Karpas-422 (cell line): ENCODE data around the gene LRRC2. TPM values are rescaled to one million over a fixed set of nuclear protein-coding genes. Genes with fewer than 3 reads are reported as not detected.
A peak's percentile ranks its signal among the peaks of the same experiment; 100 is the strongest.
"Not testable (repeated sequence)": the region's sequence is repeated elsewhere in the genome, so short reads cannot be mapped to it uniquely, and the experiment has no call there.

Experiments used
- DNase-seq: peaks from one replicate; pipeline ENCODE4 v3.0.0-alpha.2; 2015
- H2AFZ ChIP-seq: fragments of 200-600 bp; sonication (generic); 2 replicates; pipeline ENCODE4 v1.6.1; 2014; ENCODE audit warnings: antibody characterized with exemption, low read length, mixed read lengths
- H3K27ac ChIP-seq: fragments of 200-600 bp; sonication (generic); 2 replicates; pipeline ENCODE4 v1.5.1; 2014; ENCODE audit warnings: mild to moderate bottlenecking, low read length, moderate library complexity
- H3K27me3 ChIP-seq: fragments of 200-600 bp; sonication (generic); 2 replicates; pipeline ENCODE4 v1.6.1; 2014; ENCODE audit warnings: low read length, mixed read lengths
- H3K36me3 ChIP-seq: fragments of 200-600 bp; sonication (generic); 2 replicates; pipeline ENCODE4 v1.6.1; 2014; ENCODE audit warnings: low read length, mixed read lengths; ENCODE audit not compliant: insufficient read depth
- H3K4me1 ChIP-seq: fragments of 200-600 bp; sonication (generic); 2 replicates; pipeline ENCODE4 v1.6.1; 2014; ENCODE audit warnings: mild to moderate bottlenecking, low read length, mixed read lengths
- H3K4me2 ChIP-seq: fragments of 200-600 bp; sonication (generic); 2 replicates; pipeline ENCODE4 v1.6.1; 2014; ENCODE audit warnings: low read length, low read depth, mild to moderate bottlenecking; ENCODE audit not compliant: poor library complexity, severe bottlenecking
- H3K4me3 ChIP-seq: fragments of 200-600 bp; sonication (generic); 2 replicates; pipeline ENCODE4 v1.5.1; 2014; ENCODE audit warnings: mild to moderate bottlenecking, antibody characterized with exemption, low read length, mixed read lengths
- H3K79me2 ChIP-seq: fragments of 200-600 bp; sonication (generic); 2 replicates; pipeline ENCODE4 v1.6.1; 2014; ENCODE audit warnings: mild to moderate bottlenecking, low read length, mixed read lengths
- H3K9ac ChIP-seq: fragments of 200-600 bp; sonication (generic); 2 replicates; pipeline ENCODE4 v1.6.0; 2014; ENCODE audit warnings: low read length
- H3K9me2 ChIP-seq: fragments of 200-600 bp; sonication (generic), shearing (Covaris generic); replicated peaks from 2 replicates; pipeline ENCODE4 v1.6.0; 2014; ENCODE audit warnings: mild to moderate bottlenecking, low read length, moderate library complexity; ENCODE audit not compliant: insufficient read depth
- H3K9me3 ChIP-seq: fragments of 300-700, 200-600 bp; sonication (generic); 2 replicates; pipeline ENCODE4 v1.6.1; 2014; ENCODE audit warnings: low read length, mixed read lengths
- H4K20me1 ChIP-seq: fragments of 200-600 bp; sonication (generic); 2 replicates; pipeline ENCODE4 v1.6.1; 2014; ENCODE audit warnings: mild to moderate bottlenecking, antibody characterized with exemption, low read length, low read depth; ENCODE audit not compliant: insufficient read depth
- total RNA-seq: library from RNA; depleted of rRNA; stranded (reverse); fragments of >200 nt; shearing (Covaris generic); gene quantifications from 2 replicates; pipeline ENCODE4 v1.2.3, GENCODE V29; 2014; ENCODE audit warnings: low replicate concordance

LRRC2 gene
- total RNA-seq, 1 experiment from 2014 or later = not detected

DNA sequence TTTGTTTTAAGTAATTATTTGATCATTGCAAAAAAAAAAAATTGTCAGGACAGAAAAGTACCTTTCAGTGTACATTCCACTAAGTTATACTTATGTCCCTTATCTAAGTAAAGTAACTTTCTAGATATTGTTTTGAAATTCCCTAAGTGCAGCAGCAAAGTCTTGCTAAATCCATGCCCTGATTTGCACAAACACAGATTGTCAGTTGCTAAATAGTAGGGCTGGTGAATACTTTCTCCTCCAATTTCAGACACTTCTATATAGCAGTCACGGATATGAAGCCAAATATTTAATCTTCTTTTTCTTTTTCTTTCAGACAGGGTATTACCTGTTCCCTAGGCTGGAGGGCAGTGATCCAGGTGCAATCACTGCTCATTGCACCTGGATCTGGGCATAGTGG is 12.9 kb downstream of the LRRC2 start:
- H3K27ac ChIP-seq = no peak overlapping the region
- no peak overlapping the region for H3K9ac ChIP-seq
- peaks cover 11% of the 10 kb centered on the region; the same call in 1 of the 2 replicates for H3K4me1 ChIP-seq

DNA sequence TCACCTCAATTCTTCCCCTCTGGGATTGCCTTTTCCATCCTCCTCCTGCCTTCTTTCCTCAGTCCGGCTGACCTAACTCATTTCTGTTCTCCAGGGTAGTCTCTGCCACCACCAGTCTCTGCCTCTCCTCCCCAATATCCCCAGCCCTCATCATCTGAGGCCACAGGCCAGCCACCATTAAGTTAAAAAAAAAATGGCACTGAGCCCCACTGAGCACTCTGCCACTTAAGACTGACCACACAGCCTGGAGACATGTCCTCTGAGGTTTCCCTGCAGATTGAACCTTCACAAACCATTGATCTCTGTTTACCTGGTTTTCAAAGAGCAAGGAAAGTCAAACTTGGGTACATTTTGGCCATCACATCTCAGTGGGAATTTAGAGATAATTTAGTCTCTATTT is 13.6 kb downstream of the LRRC2 start:
- Histone ChIP-seq H3K27me3 (no peaks in the 10 kb centered on the region), H3K9me3 (no peaks in the 10 kb centered on the region), H3K9ac (no peak overlapping the region), H3K9me2 (no peaks in the 10 kb centered on the region), H3K4me1 (peaks cover 8% of the 10 kb centered on the region), H3K36me3 (no peaks in the 10 kb centered on the region), H3K27ac (no peak overlapping the region), H3K4me3 (no peak overlapping the region), H3K4me2 (no peak overlapping the region), H4K20me1 (peaks cover 5% of the 10 kb centered on the region; the same call in 1 of the 2 replicates), H2AFZ (no peak overlapping the region), H3K79me2 (no peaks in the 10 kb centered on the region)
- DNase-seq = no peak

More for the DNA sequence above, 12.9 kb downstream of the LRRC2 start:
- Histone ChIP-seq H3K79me2 (no peaks in the 10 kb centered on the region), H3K9me2 (no peaks in the 10 kb centered on the region), H3K4me2 (no peak overlapping the region), H3K27me3 (no peaks in the 10 kb centered on the region), H3K4me3 (no peak overlapping the region), H3K9me3 (no peaks in the 10 kb centered on the region), H3K36me3 (no peaks in the 10 kb centered on the region), H2AFZ (no peak overlapping the region), H4K20me1 (peaks cover 5% of the 10 kb centered on the region; the same call in 1 of the 2 replicates)
- no peak for DNase-seq

DNA sequence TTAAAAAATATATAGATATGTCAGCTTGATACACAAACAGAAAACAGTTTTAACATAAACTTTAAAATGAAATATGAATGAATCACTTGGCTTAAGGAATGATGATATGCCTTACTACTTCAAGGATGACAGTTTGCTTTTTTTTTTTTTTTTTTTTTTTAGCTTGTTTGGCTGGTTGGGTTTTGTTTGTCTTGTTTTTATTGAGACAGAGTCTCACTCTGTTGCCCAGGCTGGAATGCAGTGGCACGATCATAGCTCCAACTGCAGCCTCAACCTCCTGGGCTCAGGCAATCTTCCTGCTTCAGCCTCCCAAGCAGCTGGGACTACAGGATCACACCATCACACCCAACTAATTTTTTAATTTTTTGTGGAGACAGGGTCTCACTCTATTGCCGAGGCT is 14.5 kb downstream of the LRRC2 start:
- Histone ChIP-seq H4K20me1 (peaks cover 5% of the 10 kb centered on the region; the same call in 1 of the 2 replicates), H3K4me3 (no peak overlapping the region), H3K9ac (no peak overlapping the region), H3K27me3 (no peaks in the 10 kb centered on the region), H3K9me3 (no peaks in the 10 kb centered on the region), H3K9me2 (no peaks in the 10 kb centered on the region), H3K79me2 (no peaks in the 10 kb centered on the region), H3K4me2 (no peak overlapping the region), H3K4me1 (peaks cover 16% of the 10 kb centered on the region), H3K36me3 (no peaks in the 10 kb centered on the region), H2AFZ (no peak overlapping the region), H3K27ac (no peak overlapping the region)
- no peak for DNase-seq

DNA sequence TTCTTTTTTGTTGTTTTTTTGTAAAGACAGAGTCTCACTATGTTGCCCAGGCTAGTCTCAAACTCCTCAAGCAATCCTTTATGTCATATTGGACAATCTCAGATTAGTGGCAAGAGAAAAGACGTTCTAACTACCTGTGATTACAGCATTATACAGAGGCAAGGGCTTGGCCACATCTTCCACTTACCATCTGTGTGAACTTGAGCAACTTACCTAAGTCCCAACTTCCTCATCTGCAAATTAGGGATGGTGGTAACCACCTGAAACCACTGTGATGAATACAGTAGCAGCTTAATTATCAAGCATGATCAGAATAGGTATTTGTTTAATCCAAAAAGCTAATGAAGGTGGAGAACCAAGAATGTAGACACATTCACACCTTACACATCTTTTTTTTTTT is 16.1 kb downstream of the LRRC2 start:
- no peak overlapping the region for H3K27ac ChIP-seq
- no peaks in the 10 kb centered on the region for H3K79me2 ChIP-seq
- peaks cover 24% of the 10 kb centered on the region for H3K4me1 ChIP-seq
- no peaks in the 10 kb centered on the region for H3K9me2 ChIP-seq
- peak; percentile 44 for DNase-seq
- no peaks in the 10 kb centered on the region for H3K36me3 ChIP-seq
- no peaks in the 10 kb centered on the region for H3K27me3 ChIP-seq
- H3K4me3 ChIP-seq = no peak overlapping the region
- H3K4me2 ChIP-seq = no peak overlapping the region
- H3K9ac ChIP-seq = no peak overlapping the region
- no peak overlapping the region for H2AFZ ChIP-seq
- H4K20me1 ChIP-seq = peaks cover 5% of the 10 kb centered on the region; the same call in 1 of the 2 replicates
- no peaks in the 10 kb centered on the region for H3K9me3 ChIP-seq

DNA sequence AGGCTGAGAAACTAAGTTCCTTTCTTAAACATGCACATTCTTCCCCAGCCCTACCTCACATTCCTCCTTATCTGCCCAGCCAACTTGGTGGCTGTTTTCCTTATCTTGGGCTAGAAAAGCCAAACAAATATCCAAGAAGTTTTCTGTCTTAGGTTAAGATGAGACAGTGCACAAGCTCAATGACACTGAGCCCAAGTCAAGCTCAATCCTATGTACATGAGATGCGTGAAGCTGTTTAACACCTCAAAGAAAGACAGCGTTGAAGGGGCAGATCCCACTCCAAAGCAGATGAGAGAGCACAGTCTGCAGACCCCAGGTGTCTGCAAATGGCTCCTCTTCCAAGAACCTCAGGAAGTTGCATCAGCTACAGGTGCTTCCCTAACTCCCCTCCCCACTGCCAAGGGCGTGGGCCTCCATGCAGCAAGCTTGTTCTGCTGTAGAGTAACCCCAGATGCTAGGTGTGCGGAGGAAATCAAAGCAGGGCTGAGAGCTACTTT is 16.6 kb downstream of the LRRC2 start:
- no peak overlapping the region for H3K4me2 ChIP-seq
- no peak overlapping the region for H3K4me3 ChIP-seq
- no peak overlapping the region for H2AFZ ChIP-seq

DNA sequence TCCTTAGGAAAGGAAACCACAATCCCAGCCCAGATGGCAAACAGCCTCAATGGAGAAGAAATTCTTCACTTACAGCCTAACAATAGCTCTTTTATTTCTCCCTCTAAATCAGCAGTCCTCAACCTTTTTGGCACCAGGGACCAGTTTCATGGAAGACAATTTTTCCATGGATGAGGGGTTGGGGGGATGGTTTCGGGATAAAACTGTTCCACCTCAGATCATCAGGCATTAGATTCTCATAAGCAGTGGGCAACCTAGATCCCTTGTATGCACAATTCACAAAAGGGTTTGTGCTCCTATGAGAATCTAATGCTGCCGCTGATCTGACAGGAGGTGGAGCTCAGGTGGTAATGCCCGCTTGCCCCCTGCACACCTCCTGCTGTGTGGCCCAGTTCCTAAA is 17.5 kb downstream of the LRRC2 start:
- H3K4me2 ChIP-seq, H3K4me3 ChIP-seq, H3K27me3 ChIP-seq, H3K79me2 ChIP-seq, H4K20me1 ChIP-seq, H3K9ac ChIP-seq, H2AFZ ChIP-seq, H3K9me3 ChIP-seq, H3K27ac ChIP-seq, H3K36me3 ChIP-seq, DNase-seq, H3K9me2 ChIP-seq: not testable (repeated sequence)
- peaks cover 24% of the 10 kb centered on the region for H3K4me1 ChIP-seq

More for the DNA sequence above, 16.6 kb downstream of the LRRC2 start:
- H3K27me3 ChIP-seq = no peaks in the 10 kb centered on the region
- H3K36me3 ChIP-seq = no peaks in the 10 kb centered on the region
- peaks cover 5% of the 10 kb centered on the region; the same call in 1 of the 2 replicates for H4K20me1 ChIP-seq
- H3K9me3 ChIP-seq = no peaks in the 10 kb centered on the region
- DNase-seq = no peak
- H3K79me2 ChIP-seq = no peaks in the 10 kb centered on the region
- H3K9ac ChIP-seq = no peak overlapping the region
- no peaks in the 10 kb centered on the region for H3K9me2 ChIP-seq
- H3K27ac ChIP-seq = no peak overlapping the region
- H3K4me1 ChIP-seq = peaks cover 24% of the 10 kb centered on the region

DNA sequence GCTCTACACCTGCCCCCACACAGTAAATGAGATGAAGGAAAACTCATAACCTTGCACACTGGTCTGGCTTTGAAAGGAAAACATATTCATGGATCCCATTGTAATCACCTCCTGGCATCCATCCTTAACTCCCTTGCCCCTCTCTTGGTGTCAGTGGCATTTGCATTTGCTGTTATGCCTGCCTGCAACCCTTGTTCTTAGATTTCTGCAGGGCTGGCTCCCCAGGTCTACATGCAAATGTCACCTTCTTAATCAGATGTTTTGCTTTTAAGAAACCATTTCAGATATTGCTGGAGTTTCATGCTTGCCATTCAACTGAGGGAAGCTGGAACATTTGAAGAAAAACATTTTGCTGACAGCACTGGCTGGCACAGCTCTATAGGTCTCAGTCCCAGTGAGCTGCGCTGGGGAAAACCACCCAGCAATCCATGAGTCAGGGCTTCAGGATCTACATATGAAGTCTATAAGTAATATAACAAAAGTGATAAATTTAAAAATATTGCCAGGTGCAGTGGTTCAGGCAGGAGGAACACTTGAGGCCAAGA is 19.1 kb downstream of the LRRC2 start:
- Histone ChIP-seq H3K4me2 (peak overlapping the region; percentile 47), H3K4me3 (no peak overlapping the region)

DNA sequence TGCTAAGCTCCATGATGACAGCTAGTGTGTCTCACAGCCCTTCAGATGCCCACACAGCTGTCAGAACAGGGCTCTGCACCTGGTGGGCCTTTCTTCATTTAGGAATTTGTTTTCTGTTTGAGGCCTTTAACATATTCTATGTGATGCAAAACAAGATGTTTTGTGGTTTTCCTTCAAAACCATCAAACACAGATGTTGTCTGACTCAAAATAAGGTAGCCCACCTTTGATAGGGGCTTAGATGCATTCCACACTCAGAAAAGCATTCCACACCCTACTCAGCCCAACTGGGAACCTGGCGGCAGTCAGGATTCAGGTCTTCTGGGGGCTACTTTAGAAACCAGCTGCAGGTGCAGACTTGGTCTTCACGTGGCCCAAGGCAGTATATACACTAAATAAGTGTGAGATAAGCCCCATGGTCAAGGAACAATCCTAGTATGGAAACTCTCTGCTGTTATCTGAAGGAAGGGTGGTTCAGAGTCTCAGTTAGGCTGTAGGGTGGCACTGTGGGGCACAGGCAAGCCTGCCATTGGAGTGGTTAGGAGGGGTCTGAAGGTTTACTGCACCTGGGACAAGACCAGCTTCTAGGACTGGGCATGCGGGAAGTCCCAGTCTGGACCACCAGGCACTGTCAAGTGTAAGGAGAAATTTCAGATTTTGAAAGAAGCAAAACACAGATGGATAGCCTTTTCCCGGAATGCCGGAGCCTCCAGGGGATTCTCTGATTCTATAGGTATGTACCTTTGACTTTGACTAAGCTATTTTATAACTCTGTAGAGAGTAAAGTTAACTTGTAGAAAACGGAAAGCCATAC is 20.1 kb downstream of the LRRC2 start:
- DNase-seq = no peak
- H3K9ac ChIP-seq = no peak overlapping the region

More for the DNA sequence above, 19.1 kb downstream of the LRRC2 start:
- no peaks in the 10 kb centered on the region for H3K27me3 ChIP-seq
- no peaks in the 10 kb centered on the region for H3K9me3 ChIP-seq
- no peak overlapping the region for H3K27ac ChIP-seq
- peak; percentile 62 for DNase-seq
- no peaks in the 10 kb centered on the region for H3K9me2 ChIP-seq
- no peak overlapping the region for H2AFZ ChIP-seq
- peaks cover 26% of the 10 kb centered on the region for H3K4me1 ChIP-seq
- H4K20me1 ChIP-seq = peaks cover 5% of the 10 kb centered on the region; the same call in 1 of the 2 replicates
- H3K9ac ChIP-seq = no peak overlapping the region
- no peaks in the 10 kb centered on the region for H3K36me3 ChIP-seq
- H3K79me2 ChIP-seq = no peaks in the 10 kb centered on the region

More for the DNA sequence above, 20.1 kb downstream of the LRRC2 start:
- Histone ChIP-seq H3K4me1 (peaks cover 29% of the 10 kb centered on the region), H3K4me3 (no peak overlapping the region), H3K9me3 (no peaks in the 10 kb centered on the region), H2AFZ (no peak overlapping the region), H3K9me2 (no peaks in the 10 kb centered on the region), H3K27me3 (no peaks in the 10 kb centered on the region), H4K20me1 (peaks cover 5% of the 10 kb centered on the region; the same call in 1 of the 2 replicates), H3K27ac (no peak overlapping the region), H3K4me2 (no peak overlapping the region), H3K36me3 (no peaks in the 10 kb centered on the region), H3K79me2 (no peaks in the 10 kb centered on the region)
